NCI-H446 treated with DMSO at 0.1 percent for 48 hours (cell line): ENCODE results near the gene DLL1.

Experiments used
- DNase-seq: peaks from one replicate; lab custom pipeline; 2025; lab: John Stamatoyannopoulos, UW

The DLL1 gene

DNA sequence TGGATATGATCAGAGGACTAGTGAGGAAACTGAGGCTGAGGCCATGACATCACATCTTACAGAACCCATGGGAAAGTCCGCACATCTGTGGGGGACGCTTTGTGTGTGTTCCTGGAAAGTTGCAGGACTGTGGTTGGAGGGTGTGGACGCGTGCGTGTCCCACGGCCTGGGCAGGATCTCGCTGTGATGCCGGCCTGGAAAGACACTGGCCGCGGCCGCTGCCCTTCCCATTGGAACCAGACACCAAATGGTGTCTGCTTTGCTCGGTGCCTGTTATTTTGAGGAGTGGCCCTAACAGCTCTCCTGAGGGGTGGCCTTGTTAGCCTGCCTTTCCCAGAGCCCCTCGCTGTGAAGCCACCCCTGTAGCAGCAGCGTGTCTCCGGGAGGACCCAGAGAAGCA lies 41.1 kb downstream of the DLL1 start:
- no peak for DNase-seq

DNA sequence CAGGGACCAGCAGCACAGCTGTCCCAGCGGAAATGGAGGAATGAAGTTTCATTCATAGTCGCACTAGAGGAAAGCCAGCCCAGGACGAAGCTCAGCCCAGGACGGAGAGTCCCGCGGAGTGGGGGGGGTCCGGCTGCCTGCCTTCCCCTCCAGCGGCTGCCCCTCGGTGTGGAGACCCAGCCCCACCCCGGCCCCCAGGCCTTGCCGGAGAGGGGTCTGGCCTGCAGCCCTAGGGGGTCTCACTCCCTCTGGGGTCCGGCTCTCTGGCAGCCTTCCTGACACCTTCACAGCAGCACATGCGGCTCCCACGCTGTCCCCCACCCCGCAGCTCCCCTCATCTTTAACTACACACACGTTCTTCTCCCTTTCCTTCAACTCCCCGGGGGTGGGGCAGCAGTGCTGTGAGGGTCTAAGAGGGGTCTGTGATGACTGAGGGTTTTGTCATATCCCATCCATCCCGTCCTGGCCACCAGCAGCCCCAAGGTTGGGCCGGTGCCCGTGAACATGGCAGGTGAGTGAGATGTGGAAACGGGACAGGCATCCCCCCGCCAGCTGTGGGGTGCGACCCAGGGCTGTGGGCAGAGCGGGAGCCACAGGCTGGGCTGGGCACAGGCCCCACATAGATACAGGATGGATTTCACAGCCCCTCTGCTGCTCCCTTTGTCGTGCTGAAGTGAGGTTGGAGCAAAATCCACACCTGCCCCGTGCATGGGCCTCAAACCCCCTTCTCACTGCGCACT lies 41.8 kb downstream of the DLL1 start:
- no peak for DNase-seq

DNA sequence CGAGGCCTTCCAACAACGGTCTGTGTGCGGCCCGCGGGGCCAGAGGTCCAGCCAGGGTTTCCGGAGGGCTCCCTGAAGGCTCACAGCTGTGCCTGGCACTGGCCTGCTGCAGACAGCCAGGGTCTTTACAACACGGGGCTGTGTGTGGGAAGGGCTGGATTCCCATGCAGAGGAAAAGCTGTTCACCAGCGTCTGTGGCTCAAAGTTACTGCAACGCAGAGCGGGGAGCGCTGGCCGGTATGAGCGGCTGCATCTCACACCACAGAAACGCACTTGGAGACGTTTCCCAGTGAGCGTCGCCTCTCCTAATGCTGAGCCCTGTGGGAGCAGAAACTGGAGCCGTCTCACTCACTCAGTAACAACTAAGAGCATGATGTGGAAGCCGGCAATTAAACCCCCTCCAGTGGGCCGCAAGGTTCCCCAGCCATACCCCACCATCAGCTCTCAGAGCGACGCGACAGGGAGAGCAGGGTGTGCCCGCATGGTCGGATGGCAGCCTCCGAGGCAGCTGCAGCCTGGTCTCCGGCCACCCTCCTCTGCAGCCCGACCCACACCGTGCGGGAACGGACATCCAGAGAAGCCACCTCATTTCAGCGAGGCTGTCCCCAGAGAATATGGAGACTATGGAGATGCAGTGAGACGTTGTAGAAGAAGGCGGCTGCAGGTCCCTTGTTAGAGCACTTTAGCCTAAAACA lies 42.6 kb downstream of the DLL1 start:
- no peak for DNase-seq

DNA sequence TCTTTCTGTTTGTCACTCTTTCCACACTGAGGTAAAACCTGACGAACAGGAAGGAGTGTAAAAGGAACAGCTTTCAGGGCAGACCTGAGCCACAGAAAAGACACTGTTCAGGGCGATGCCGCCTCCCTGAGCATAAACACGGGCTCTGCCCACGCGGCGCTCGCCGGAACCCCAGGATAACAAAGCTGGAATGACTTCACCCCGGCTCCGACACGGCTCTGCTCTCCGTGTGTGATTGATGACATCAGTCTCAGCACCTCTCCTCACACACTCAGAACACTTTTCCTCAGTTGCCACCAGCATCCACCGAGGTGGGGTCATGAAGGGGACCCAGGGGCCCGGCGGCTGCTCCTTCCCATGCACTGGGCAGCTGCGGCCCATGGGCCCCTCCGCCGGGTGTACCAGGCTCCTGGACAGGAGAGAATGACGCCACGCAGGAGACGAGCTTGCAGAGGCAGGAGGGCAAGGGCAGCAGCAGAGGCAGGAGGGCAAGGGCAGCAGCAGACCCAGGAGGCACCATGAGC lies 43.6 kb downstream of the DLL1 start:
- DNase-seq: no peak

DNA sequence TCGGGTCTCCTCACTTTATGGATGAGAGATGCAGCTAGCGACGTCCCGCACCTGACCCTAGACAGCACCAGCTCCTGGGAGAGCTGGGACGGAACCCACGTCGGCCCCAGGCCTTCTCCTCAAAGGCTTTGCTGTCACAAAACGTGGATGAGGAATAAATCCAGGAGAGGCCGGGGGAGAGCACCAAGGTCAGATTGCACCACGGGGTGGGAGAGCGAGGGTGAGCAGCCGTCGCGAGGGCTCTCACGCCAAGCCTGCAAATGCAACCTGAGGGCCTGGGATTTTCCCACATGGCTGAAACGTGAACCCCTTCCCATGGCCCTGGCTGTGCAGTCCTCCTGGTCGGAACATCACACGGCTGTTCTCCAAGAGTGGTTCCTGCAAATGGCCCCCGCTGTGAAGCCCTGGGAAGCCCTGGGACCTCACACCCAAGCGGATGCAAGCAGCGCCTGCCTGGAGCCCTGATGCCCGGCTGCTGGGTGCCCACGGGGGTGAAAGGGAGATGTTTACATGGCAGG lies 45.3 kb downstream of the DLL1 start:
- no peak for DNase-seq

DNA sequence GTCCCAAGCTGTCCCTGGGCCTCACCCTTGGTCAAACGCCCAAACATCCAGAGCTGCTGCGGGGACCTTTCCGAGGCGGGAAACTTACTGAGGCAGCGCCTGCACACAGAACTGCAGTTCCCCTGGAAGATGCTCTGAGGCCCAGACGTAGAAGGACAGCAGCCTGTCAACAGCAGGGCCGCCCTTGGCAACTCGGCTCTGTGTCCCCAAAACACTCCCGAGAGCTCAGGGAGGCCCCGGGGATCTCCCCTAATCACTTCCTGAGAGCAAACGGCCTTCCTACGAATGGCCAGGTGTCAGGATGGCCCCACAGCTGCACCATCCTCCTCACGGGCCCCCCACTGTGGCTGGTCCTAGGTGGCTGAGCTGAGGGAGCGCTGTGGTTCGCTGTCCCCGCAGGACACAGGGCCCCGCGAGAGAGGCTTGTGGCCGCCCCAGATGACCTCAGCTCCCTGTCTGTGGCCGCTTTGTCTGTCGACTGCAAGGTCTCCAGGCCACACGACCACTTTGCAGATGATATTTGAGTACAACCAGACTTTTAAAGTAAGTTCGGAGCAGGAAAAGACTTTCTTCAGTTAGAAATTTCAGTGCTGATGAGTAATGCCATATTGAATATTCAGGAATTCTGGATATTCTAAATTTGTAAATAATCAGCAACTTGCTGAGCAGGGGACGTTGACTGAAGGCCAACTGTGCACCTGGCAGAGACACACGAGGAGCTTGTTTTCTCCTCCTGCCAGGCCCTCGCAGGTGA lies 46.0 kb downstream of the DLL1 start:
- no peak for DNase-seq

DNA sequence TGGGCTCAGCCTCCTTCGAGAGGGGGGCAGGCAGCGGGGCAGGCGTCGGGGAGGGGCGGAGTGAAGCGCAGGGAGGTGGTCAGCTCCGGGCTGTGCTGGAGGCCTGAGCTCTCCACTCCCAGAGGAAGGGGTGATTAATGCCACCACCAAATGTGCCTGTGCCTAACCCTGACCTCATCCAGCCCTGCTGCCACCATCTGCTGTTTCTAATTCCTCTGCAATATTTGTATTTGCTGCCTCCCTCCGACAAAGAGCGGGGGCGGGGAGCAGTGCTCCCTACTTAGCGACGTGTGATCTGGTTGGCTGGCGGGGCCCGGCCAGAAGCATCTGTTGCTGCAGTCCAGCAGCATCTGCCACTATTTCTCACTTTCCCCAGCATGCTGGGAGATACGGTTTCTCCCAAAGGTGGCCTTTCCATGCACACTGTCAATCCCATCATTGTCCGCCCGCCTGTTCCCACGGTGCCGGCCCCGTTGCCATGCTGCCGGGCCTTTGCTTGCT lies 47.0 kb downstream of the DLL1 start:
- DNase-seq: no peak

DNA sequence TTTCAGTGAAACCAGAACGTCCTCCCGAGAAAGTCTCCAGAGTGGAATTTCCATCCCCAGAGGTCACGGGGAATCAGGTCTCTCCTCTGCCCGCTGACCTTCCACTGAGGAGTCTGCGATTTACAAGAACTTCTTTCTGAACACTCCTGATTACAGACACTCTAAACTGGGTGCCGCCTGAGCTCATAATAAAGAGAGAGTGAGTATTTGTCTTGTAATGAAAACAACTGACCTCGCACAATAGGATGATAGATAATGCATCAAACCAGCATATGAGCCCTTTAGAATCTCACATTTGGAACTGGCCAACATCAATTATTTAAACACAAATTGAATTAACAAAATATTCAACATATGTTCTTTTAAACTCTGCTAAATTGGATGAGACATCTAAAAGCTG lies 47.5 kb downstream of the DLL1 start:
- no peak for DNase-seq

DNA sequence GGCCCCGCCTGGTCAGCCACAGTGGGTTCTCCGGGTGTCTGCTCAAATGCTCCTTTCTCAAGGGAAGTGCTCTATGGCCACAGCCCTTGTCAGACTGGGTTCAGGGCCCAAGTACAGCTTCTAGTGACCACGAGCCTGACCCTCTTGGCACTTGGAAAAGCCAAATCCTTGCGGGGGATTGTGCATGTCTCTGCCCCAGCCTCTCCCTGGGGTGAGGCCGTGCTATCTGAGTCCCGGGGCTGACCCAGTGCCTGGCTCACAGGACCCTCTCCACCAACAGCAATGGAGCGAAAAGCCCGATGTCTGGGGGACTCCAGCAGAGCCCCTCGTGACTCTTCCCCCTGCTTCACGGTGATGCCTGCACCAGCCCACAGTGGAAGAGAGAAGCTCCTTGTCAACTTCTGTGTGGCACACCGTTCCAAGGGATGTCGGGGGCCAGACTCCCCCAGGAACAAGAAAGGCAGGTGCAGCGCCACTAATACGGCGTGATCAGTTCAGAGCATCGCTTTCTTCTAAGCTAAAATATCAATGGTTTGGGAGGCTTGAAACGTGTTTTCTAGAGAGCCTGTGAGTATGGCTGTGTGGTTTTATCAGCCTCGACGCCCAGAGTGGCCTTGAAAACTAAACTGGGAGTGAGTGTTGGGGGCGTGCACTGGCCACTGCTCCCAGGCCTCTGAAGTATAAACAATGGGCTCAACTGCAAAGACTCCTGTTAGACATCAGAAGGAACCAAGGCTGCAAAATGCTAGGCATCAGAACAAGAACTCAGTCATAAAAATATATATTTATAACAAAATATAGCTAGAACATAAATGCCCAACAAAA lies 51.9 kb downstream of the DLL1 start:
- no peak for DNase-seq

DNA sequence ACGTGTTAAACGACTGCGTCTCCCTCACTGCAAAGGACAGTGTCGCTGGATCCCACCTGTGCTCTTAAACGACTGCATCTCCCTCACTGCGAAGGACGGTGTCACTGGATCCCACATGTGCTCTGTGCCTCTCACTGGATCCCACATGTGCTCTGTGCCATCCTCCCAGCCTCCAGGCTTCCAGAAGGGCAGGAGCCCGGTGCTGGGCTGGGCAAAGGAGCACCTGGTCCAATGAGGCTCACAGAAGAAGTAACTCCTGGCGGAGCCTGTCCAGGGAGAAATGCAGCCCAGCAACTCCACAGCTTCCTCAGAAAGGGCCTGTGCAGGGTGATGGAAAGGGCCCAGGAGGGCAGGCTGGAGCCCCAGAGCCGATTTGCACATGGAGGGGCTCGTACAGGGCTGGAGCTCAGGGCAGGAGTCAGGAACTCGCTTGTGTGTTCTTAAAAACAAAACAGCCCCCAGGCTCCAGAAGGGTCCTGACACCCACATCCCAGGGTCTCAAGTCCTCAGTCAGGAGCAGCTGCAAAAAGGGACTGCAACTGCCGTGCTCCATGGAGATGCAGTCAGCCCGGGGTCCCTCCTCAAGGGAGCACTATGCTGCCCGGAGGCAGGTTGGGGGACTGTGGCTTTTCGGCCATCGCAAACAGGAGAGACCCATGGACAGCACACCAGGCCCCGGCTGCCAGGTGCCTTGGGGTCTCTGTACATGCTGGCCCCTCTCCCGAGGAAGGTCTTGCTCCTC lies 52.7 kb downstream of the DLL1 start:
- DNase-seq: no peak

DNA sequence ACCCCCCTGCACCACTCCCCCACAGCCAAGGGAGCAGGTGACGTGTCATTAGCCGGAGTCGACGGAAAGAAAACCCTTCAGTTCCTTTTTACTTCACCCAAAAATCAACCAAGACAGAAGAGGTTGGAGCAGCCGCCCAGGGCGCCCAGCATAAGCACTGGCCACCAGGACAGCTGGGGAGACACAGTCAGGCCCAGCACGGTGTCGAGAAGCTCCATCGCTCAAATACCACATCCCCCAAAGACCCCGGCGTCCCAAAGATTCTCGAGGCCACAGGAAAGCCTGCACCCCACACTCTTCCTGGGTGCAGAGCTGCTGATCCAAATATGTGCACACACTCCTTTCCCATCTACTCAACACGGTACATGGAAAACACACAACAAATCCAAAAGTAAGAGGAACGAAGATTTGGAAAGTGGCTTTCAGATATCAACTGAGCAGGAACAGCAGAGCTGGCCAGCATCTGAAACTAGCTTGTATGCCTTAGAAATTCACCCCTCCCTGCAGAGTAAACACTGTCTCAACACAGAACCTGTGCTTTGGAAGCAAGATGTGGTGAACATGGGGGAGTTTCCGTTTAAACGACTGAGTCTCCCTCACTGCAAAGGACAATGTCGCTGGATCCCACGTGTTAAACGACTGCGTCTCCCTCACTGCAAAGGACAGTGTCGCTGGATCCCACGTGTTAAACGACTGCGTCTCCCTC lies 54.6 kb downstream of the DLL1 start:
- DNase-seq: no peak

DNA sequence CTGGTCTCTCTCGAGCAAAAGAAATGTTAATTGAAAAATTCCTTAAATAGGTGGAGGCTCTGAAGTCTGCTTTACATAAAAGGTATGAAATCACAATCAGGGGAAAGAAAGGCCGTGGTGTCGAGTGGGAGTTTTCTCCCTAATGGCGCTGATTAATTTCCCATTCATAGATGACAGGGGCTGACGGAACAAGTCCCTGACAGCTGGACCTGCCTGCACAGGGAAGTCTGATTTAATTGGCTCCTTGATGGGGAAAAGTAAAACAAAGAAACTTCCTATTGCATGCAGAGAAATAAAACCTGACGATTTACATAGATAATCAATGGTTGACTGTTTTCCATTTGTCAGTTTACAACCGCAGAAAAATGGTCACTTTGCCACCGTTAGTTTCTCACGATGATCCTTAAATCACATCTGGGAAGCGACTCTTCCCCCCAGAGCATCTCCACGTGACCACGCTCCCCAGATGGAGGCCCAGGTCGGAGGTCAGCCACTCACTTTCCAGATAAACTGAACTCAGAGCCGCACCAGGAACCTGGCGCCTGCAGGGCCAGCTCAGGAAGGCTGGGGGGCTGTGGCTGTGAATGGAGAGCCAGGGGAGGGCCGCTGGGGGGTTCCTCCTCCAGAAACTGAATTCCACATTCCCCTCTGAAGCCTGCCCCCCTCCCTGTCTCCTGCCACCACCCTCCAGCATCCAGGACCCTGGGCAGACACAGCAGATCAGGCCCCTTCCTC lies 55.3 kb downstream of the DLL1 start:
- DNase-seq: no peak

DNA sequence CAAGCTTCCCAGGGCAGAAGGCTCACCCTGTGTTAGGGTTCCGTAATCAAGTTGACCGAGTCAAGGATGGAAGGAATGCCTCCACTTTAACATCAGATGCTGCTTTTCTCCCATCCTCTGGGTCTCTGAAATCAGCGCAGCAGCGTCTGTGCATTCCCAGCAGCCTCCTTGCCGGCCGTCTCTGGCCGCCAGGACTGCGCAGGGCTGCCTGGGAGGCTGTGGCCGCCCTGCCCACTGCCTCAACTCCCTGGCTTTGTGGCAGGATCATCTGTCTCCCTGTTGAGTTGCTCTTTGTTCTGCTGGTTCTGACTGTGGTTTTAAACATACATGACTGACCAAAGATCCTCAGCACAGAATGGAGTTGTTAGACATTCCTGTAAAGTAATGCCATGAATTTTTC lies 56.5 kb downstream of the DLL1 start:
- no peak for DNase-seq

DNA sequence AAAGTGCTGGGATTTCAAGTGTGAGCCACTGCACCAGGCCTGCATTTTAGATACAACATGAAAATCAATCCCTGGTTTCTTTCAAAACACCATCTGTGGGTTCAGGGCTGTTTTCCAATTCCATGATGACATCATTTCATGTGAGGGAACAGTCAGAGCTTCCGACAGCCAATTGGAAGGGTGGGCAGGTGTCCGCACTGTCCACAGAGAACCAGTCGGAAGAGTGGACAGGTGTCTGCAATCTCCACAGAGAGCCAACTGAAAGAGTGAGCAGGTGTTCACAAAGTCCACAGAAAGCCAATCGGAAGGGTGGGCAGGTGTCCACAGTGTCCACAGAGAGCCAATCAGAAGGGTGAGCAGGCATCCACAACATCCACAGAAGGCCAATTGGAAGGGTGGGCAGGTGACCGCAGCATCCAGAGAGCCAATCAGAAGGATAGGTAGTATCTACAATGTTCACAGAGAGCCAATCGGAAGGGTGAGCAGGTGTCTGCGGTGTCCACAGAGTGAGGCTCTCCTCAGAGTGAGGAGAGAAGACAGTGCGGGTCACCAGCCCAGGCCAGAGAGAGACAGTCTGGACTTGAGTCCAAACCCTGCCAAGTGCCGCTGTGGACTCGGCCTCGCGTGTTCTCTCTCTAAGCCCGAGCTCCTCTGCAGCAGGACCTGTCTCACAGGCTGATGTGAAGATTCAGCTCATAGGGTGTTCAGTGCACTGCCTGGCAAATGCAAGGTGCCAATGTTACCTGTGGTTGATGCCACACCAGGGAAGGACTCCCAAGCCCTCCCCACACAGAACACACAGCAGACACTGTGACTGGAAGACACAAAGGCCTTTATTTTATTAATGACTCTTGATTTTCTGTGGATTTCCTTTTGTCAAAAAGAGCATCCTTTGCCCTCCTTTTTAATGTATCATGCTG lies 57.3 kb downstream of the DLL1 start:
- DNase-seq: no peak
